Keratinocyte (primary cell): Measurements from ENCODE around the gene POU2F2.

Experiments used
- EZH2 ChIP-seq: IDR thresholded peaks from one replicate; pipeline ENCODE4 v1.6.1; 2012; ENCODE audit warnings: inconsistent platforms, mild to moderate bottlenecking, low read length, moderate library complexity
- TF ChIP-seq, protein P1 (sequence below), 3 experiments: IDR thresholded peaks in 1 of 3; conservative IDR thresholded peaks in 1 of 3; optimal IDR thresholded peaks in 1 of 3; 2 replicates in 2 of 3; 3 replicates in 1 of 3; pipeline versions ENCODE3 to v1.5.1; 2011; ENCODE audit warnings: low read length in 3 of 3, mild to moderate bottlenecking in 3 of 3, moderate library complexity in 2 of 3, control low read depth in 1 of 3, inconsistent platforms in 1 of 3; ENCODE audit not compliant: insufficient read depth in 2 of 3; ENCODE audit errors: extremely low read depth in 1 of 3

DNA sequence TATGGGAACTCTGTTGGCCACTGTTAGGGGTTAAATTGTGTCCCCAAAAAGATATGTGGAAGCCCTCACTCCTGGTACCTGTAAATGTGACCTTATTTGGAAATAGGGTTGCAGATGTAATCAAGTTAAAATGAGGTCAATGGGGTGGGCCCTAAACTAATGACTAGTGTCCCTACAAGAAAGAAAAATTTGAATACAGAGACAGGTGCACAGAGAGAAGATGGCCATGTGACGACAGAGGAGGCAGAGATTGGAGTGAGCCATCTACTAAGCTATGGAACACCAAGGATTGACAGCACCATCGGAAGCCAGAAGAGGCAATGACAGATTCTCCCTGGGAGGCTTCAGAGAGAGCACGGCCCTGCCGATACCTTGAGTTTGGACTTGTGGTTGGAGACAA is 16.5 kb downstream of the POU2F2 start:
- TF ChIP-seq, protein P1, sequence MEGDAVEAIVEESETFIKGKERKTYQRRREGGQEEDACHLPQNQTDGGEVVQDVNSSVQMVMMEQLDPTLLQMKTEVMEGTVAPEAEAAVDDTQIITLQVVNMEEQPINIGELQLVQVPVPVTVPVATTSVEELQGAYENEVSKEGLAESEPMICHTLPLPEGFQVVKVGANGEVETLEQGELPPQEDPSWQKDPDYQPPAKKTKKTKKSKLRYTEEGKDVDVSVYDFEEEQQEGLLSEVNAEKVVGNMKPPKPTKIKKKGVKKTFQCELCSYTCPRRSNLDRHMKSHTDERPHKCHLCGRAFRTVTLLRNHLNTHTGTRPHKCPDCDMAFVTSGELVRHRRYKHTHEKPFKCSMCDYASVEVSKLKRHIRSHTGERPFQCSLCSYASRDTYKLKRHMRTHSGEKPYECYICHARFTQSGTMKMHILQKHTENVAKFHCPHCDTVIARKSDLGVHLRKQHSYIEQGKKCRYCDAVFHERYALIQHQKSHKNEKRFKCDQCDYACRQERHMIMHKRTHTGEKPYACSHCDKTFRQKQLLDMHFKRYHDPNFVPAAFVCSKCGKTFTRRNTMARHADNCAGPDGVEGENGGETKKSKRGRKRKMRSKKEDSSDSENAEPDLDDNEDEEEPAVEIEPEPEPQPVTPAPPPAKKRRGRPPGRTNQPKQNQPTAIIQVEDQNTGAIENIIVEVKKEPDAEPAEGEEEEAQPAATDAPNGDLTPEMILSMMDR (optimal IDR thresholded peaks at IDR 0.05 in 1 of 3, IDR thresholded peaks at IDR 0.05 in 1 of 3, conservative IDR thresholded peaks at IDR 0.05 in 1 of 3; ENCODE audit: extremely low read depth in 1 of 3, insufficient read depth in 2 of 3, low read length in 3 of 3): no peak
- no peak for TF ChIP-seq EZH2
